OCI-LY3 (cell line): ENCODE measurements around the gene HNRNPLL.

Source experiments
- H2AFZ ChIP-seq: fragments of 200-600, 300-600 bp; shearing (Covaris generic); 2 replicates; pipeline ENCODE4 v1.6.0; 2014; ENCODE audit warnings: antibody characterized with exemption, low read depth, low read length
- H3K27ac ChIP-seq: fragments of 200-600, 300-600 bp; sonication (generic); 2 replicates; pipeline ENCODE4 v1.5.1; 2014; ENCODE audit warnings: mild to moderate bottlenecking, low read length, moderate library complexity, mixed read lengths
- H3K27me3 ChIP-seq: fragments of 200-600, 300-600 bp; sonication (generic); 2 replicates; pipeline ENCODE4 v1.6.1; 2014; ENCODE audit warnings: low read depth, low read length, mixed read lengths
- H3K36me3 ChIP-seq: fragments of 200-600, 300-600 bp; sonication (generic); replicated peaks from 2 replicates; pipeline ENCODE3; 2014; ENCODE audit warnings: low read depth, low read length, mixed read lengths
- H3K4me1 ChIP-seq: fragments of 300-600, 200-600 bp; sonication (generic); 2 replicates; pipeline ENCODE4 v1.6.1; 2014; ENCODE audit warnings: low read length, mixed read lengths
- H3K4me2 ChIP-seq: fragments of 200-600, 300-600 bp; sonication (generic); 2 replicates; pipeline ENCODE4 v1.6.1; 2014; ENCODE audit warnings: low read length, mixed read lengths
- H3K4me3 ChIP-seq: fragments of 300-600, 200-600 bp; sonication (generic); 2 replicates; pipeline ENCODE4 v1.5.1; 2014; ENCODE audit warnings: antibody characterized with exemption, mild to moderate bottlenecking, low read length, moderate library complexity
- H3K79me2 ChIP-seq: fragments of 300-600, 200-600 bp; shearing (Covaris generic); 2 replicates; pipeline ENCODE4 v1.6.1; 2014; ENCODE audit warnings: mild to moderate bottlenecking, low read length, mixed read lengths
- H3K9ac ChIP-seq: fragments of 300-600, 200-600 bp; shearing (Covaris generic); 2 replicates; pipeline ENCODE4 v1.6.0; 2014; ENCODE audit warnings: mild to moderate bottlenecking, low read length, moderate library complexity
- H3K9me3 ChIP-seq: fragments of 200-600, 300-600 bp; shearing (Covaris generic); 2 replicates; pipeline ENCODE4 v1.6.1; 2014; ENCODE audit warnings: low read length, mixed read lengths; ENCODE audit not compliant: insufficient read depth
- H4K20me1 ChIP-seq: fragments of 200-600, 300-600 bp; sonication (generic); 2 replicates; pipeline ENCODE4 v1.6.1; 2016; ENCODE audit warnings: low read length, mixed read lengths; ENCODE audit not compliant: insufficient read depth
- EZH2phosphoT487 ChIP-seq: fragments of 200-600 bp; shearing (Covaris generic); IDR thresholded peaks from 2 replicates; pipeline ENCODE4 v1.6.1; 2018; ENCODE audit warnings: antibody characterized with exemption, mixed run types, low read depth
- TF ChIP-seq, protein P1 (sequence below): fragments of 200-600, 300-600 bp; sonication (generic); IDR thresholded peaks from 2 replicates; pipeline ENCODE4 v1.5.1; 2014; ENCODE audit warnings: antibody characterized with exemption, low read length, low read depth

HNRNPLL gene

DNA sequence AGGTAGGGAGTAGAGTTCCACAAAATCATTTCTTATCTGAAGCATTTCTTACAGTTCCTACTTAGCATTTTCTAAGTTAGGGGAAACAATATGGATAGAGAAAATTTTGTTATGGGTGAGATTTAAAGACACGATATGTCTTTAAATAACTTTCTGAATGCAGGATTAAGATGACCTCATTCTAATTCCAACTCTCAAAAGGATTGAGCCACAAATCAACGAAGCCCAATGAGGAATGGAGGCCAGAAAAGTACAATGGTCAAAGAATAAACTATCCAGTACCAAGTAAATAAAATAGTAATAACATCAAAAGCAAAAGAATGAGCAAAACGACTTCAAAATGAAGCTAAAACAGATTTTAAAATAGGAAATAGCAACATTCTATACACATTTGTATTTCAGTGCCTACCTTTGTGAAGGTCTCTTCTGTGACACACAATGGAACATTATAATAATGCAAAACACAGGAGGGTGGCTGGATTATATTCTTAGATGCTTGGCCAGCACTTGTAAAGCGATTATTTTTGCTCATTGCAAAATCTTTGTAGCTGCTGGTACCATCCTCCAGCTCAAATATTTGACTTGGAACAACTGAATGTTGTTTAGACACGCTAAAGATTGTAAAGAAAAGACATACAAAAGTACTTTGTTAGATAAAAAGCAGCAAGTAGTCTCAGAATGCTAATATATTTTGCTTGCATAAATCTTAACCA is 33.8 kb downstream of the HNRNPLL start:
- no peak for TF ChIP-seq EZH2phosphoT487
- TF ChIP-seq, protein P1, sequence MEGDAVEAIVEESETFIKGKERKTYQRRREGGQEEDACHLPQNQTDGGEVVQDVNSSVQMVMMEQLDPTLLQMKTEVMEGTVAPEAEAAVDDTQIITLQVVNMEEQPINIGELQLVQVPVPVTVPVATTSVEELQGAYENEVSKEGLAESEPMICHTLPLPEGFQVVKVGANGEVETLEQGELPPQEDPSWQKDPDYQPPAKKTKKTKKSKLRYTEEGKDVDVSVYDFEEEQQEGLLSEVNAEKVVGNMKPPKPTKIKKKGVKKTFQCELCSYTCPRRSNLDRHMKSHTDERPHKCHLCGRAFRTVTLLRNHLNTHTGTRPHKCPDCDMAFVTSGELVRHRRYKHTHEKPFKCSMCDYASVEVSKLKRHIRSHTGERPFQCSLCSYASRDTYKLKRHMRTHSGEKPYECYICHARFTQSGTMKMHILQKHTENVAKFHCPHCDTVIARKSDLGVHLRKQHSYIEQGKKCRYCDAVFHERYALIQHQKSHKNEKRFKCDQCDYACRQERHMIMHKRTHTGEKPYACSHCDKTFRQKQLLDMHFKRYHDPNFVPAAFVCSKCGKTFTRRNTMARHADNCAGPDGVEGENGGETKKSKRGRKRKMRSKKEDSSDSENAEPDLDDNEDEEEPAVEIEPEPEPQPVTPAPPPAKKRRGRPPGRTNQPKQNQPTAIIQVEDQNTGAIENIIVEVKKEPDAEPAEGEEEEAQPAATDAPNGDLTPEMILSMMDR: no peak
- Histone ChIP-seq H3K9me3 (no peaks in the 10 kb centered on the region), H3K9ac (no peak overlapping the region), H3K27me3 (no peaks in the 10 kb centered on the region), H3K4me2 (no peak overlapping the region), H3K4me3 (no peak overlapping the region), H2AFZ (no peak overlapping the region), H4K20me1 (no peaks in the 10 kb centered on the region), H3K27ac (no peak overlapping the region), H3K36me3 (peaks cover 41% of the 10 kb centered on the region), H3K79me2 (no peaks in the 10 kb centered on the region), H3K4me1 (peaks cover 8% of the 10 kb centered on the region)

DNA sequence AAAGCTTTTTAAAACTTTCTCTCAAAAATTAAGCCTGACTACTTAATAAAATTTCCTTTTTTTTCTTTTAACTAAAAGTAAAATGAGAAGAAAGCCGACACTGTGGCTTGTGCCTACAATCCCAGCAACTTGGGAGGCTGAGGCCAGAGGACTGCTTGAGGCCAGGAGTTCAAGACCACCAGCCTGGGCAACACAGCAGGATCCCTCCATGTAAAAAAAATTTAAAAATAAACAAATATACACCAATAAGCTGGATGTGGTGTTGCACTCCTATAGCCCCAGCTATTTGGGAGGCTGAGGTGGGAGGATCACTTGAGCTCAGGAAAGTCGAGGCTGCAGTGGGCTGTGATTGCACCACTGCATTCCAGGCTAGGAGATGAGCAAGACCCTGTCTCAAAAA is 37.4 kb downstream of the HNRNPLL start:
- Histone ChIP-seq H3K9me3 (no peaks in the 10 kb centered on the region), H2AFZ (no peak overlapping the region), H3K36me3 (peaks cover 37% of the 10 kb centered on the region), H3K27me3 (no peaks in the 10 kb centered on the region), H3K4me3 (no peak overlapping the region), H3K79me2 (no peaks in the 10 kb centered on the region), H4K20me1 (no peaks in the 10 kb centered on the region), H3K27ac (no peak overlapping the region), H3K4me1 (peaks cover under 1% of the 10 kb centered on the region; the same call in 1 of the 2 replicates), H3K4me2 (no peak overlapping the region), H3K9ac (no peak overlapping the region)
- TF ChIP-seq, protein P1: no peak
- no peak for TF ChIP-seq EZH2phosphoT487

DNA sequence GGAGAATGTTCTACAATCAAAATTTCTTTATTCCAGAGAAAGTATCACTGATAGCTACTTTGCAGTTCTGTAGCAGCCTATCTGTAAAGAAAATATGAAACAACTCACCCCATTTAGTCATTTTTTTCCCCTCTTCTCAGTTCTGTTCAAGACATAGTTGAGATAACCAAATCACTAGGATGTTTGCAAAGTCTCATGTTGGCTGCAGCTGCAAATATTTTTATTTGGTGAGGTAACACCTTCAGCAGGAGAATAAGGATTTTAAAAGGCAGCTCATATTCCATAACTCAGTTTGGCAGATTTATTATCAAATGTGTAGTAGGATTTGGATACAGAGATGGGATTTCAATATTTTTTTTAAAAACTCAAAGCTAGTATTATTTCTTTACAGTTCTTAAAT is 41.0 kb downstream of the HNRNPLL start:
- Histone ChIP-seq H3K4me2 (no peak overlapping the region), H3K79me2 (no peaks in the 10 kb centered on the region), H3K9me3 (no peaks in the 10 kb centered on the region), H3K36me3 (peaks cover 25% of the 10 kb centered on the region), H3K4me3 (no peak overlapping the region), H3K4me1 (peaks cover 21% of the 10 kb centered on the region), H3K27ac (no peak overlapping the region), H4K20me1 (no peaks in the 10 kb centered on the region), H2AFZ (no peak overlapping the region), H3K27me3 (no peaks in the 10 kb centered on the region), H3K9ac (no peak overlapping the region)
- TF ChIP-seq, protein P1: no peak
- TF ChIP-seq EZH2phosphoT487: no peak

DNA sequence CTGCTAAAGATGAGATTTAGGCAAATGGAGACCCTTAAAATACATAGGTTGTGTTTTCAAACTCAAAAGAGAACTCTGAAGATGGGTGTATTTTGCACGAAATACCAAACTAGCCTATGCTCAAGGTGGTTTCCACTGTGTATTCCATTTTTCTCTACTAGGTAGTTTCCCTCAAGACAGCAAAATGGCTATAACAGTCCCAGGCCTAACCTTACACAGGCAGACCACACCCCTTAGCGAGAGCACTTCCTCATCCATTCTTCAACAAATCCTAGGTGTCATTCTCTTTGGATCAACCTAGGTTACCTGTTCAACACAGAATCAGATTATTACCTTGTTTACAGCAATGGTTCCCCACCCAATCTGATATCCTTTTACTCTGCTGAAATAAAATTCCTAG is 42.6 kb downstream of the HNRNPLL start:
- H3K27me3 ChIP-seq: no peaks in the 10 kb centered on the region
- peaks cover 25% of the 10 kb centered on the region for H3K36me3 ChIP-seq

More for the DNA sequence above, 42.6 kb downstream of the HNRNPLL start:
- H3K27ac ChIP-seq: no peak overlapping the region
- H3K9ac ChIP-seq: no peak overlapping the region
- TF ChIP-seq, protein P1: no peak
- TF ChIP-seq EZH2phosphoT487: no peak
- H2AFZ ChIP-seq: no peak overlapping the region
- no peaks in the 10 kb centered on the region for H4K20me1 ChIP-seq
- no peak overlapping the region for H3K4me3 ChIP-seq
- no peaks in the 10 kb centered on the region for H3K9me3 ChIP-seq
- H3K4me2 ChIP-seq: no peak overlapping the region
- peaks cover 21% of the 10 kb centered on the region for H3K4me1 ChIP-seq
- no peaks in the 10 kb centered on the region for H3K79me2 ChIP-seq
